Stimulated activated memory B cell treated with anti-CD40 and anti-IgM and Interleukin-4, amounts not matched to agents 10 μg/mL and 1 μg/mL and 100 μg/mL, for 72 hours (primary cell): ENCODE results near the gene SALL2.

Experiments
- ATAC-seq: fragments of 150-1000 bp; cut with Tn5 transposase; 2 replicates; pipeline ENCODE4 v1.10.0; 2021
- H3K27ac Mint-ChIP-seq: one replicate; pipeline ENCODE4 v1.8.0; 2022; ENCODE audit warnings: mild to moderate bottlenecking, mixed read lengths
- H3K27me3 Mint-ChIP-seq: one replicate; pipeline ENCODE4 v1.8.0; 2022; ENCODE audit warnings: mixed read lengths
- H3K36me3 Mint-ChIP-seq: one replicate; pipeline ENCODE4 v1.8.0; 2022; ENCODE audit warnings: mixed read lengths
- H3K4me1 Mint-ChIP-seq: one replicate; pipeline ENCODE4 v1.8.0; 2022; ENCODE audit warnings: mixed read lengths
- H3K4me3 Mint-ChIP-seq: one replicate; pipeline ENCODE4 v1.8.0; 2022; ENCODE audit warnings: mild to moderate bottlenecking, moderate library complexity, mixed read lengths
- H3K9me3 Mint-ChIP-seq: one replicate; pipeline ENCODE4 v1.8.0; 2022; ENCODE audit warnings: mixed read lengths

Gene SALL2

DNA sequence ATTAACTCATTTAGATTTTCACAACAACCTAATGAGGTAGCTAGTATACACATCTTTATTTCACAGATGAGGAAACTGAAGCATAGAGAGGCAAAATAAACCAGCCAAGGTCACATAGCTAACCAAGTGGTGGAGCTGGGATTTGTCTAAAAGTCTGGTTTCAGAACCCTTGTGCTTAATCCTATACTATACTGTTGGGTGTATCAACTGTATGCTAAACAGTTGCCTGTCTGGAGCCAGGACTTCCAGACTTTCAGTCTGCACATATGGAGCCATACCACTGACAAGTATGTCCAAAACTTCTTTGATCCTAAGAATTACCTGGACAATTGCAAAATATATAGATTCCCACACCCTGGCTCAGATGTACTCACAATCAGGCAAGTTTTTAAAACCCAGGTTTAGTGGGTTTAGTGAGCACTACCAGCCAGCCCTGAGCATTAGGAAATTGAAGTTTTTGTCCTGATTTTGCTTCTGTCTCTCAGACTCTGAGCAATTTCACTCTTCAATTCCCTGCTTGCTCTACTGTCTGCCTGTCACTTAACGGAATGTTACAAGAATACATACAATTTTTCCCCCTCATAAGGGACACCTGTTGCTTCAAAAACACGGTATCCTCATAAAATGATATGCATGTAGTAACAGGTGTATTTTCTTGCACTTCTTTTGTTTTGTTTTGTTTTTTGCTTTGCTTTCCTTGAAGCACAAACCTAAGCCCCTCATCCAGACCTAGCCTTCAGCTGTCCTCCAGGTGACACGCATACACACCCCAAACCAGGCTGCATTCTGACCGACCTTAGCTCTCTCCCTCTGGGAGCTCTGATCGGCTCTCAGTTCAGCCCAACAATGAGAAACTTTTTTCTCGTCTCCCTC, 9.6 kb upstream of the SALL2 start:
- H3K4me1 Mint-ChIP-seq: peaks cover 13% of the 10 kb centered on the region
- no peak overlapping the region for H3K27ac Mint-ChIP-seq
- no peak for ATAC-seq
- no peaks in the 10 kb centered on the region for H3K9me3 Mint-ChIP-seq
- peaks cover 55% of the 10 kb centered on the region for H3K27me3 Mint-ChIP-seq
- H3K36me3 Mint-ChIP-seq: no peaks in the 10 kb centered on the region
- no peak overlapping the region for H3K4me3 Mint-ChIP-seq

DNA sequence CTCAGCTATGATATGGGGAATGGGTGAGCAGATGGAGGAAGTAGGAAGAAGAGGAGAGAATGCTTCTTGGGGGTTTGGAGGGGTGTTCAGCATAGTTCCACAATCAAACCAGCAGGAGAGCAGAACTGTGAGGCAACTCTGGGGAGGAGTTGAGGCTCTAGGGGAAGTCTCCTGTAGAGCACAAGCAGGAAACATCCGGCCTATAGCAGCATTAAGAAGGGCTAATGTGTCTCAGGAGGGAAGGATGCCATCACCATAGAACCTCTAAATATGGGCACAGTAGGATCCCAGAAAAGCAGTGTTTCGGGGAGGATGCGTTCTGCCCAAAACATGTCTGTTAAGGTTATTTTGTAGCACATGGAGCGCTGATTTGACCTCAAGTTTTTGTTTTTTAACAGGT, 8.4 kb upstream of the SALL2 start:
- peaks cover 13% of the 10 kb centered on the region for H3K4me1 Mint-ChIP-seq
- peaks cover 52% of the 10 kb centered on the region for H3K27me3 Mint-ChIP-seq
- no peak for ATAC-seq
- H3K4me3 Mint-ChIP-seq: no peak overlapping the region
- H3K36me3 Mint-ChIP-seq: no peaks in the 10 kb centered on the region
- no peak overlapping the region for H3K27ac Mint-ChIP-seq
- H3K9me3 Mint-ChIP-seq: no peaks in the 10 kb centered on the region

DNA sequence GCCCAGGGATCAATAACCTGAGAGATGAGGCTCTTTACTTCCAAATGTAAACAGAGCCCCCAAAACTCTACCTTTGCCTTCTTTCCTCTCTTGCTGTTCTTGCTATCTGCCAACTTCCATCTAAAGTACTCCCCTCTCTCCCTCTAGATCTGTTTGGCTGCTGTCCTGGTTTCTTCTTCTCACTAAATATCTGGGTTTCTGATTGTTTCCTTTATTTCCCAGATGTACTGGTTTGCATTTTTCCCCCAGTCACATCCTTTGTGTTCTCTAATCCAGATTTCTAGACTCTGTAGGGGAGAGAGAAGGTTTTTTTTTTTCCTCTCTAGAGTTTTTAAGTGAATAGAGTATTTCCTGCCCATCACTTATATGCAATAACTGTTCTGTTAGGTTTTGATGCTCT, 7.1 kb upstream of the SALL2 start:
- H3K4me3 Mint-ChIP-seq: no peak overlapping the region
- H3K36me3 Mint-ChIP-seq: no peaks in the 10 kb centered on the region
- H3K9me3 Mint-ChIP-seq: no peaks in the 10 kb centered on the region
- H3K27me3 Mint-ChIP-seq: peaks cover 39% of the 10 kb centered on the region
- ATAC-seq: no peak
- peaks cover 13% of the 10 kb centered on the region for H3K4me1 Mint-ChIP-seq
- no peak overlapping the region for H3K27ac Mint-ChIP-seq

DNA sequence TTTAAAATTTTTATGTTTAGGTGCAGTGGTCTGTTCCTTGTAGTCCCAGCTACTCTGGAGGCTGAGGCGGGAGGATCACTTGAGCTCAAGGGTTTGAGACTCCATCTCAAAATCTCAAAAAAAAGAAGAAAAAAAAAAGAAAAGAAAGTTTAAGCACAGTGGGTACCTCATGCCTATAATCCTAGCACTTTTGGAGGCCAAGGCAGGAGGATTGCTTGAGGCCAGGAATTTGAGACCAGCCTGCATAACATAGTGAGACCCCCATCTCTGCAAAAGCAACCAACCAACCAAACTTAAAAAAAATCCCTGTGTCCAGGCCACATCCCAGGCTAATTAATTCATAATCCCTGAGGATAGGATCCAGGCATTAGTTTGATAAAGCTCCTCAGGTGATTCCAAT, 3.4 kb upstream of the SALL2 start:
- peaks cover 6% of the 10 kb centered on the region for H3K4me1 Mint-ChIP-seq
- no peak for ATAC-seq
- no peaks in the 10 kb centered on the region for H3K36me3 Mint-ChIP-seq

DNA sequence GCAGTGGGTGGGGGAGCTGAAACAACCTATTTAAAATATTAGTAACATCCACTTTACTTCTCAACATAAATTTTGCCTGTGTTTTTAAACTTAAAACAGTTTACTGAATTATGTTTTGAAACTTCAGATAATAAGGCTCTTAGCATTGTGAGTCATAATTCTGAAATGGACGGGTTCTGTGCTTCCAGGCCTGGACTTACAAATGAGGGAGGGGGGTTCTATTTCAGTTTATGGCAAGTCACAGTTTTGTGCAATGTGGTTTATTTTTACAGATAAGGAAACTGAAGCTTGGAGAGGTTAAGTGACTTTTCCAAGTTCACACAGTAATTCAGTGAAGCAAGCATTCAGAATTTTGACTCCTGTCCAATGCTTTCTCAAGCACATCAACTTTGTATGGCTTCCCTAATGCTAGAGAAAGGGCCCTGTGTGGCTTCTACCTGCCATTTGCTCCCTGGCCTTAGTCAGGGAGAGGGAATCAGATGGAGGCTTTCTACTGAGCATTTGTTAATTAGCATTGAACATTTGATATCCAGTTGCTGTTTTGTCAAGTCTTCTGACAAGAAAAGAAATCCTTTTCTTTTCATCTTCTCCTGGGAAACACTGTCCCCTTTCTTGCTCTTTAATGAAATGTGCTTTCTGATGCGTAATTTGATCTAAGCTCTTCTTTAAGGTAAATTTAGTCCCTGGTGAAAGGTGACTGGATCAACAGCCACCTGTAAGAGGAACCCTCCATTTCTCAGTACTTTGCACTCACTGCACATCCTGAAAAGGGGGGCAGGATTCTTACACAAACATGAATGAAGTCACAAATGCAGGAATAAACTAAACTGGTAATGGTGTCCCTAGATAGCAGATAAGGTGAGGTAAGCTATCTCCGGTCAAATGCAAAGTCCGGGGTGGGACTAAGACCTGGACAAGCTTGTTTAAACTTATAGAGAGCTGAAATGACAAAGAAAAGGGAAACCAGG, 2.5 kb upstream of the SALL2 start:
- H3K9me3 Mint-ChIP-seq: no peaks in the 10 kb centered on the region
- no peaks in the 10 kb centered on the region for H3K27me3 Mint-ChIP-seq
- H3K27ac Mint-ChIP-seq: no peak overlapping the region
- H3K4me3 Mint-ChIP-seq: no peak overlapping the region
- ATAC-seq: no peak
- H3K4me1 Mint-ChIP-seq: peaks cover 6% of the 10 kb centered on the region
- H3K36me3 Mint-ChIP-seq: no peaks in the 10 kb centered on the region

More for the DNA sequence above, 3.4 kb upstream of the SALL2 start:
- H3K4me3 Mint-ChIP-seq: no peak overlapping the region
- H3K9me3 Mint-ChIP-seq: no peaks in the 10 kb centered on the region
- H3K27me3 Mint-ChIP-seq: peaks cover 6% of the 10 kb centered on the region
- H3K27ac Mint-ChIP-seq: no peak overlapping the region

DNA sequence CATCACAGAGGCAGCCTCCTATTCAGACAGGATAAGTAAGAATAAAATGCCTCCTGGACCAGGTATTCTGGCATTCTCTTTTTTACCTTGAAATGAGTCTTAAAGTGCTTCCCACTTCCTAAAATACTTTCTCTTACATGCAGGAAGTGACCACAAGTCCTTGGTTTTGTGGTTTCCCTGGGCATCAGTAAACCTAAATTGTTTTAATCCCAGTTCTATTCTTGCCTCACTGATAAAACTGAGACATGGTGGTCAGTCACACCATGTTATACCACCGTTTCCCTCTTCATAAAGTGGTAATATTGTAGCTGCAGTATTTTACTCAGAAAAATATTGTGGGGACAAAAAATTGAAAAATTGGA, 1.2 kb upstream of the SALL2 start:
- Mint-ChIP-seq H3K27ac (no peak overlapping the region), H3K36me3 (no peaks in the 10 kb centered on the region), H3K27me3 (no peaks in the 10 kb centered on the region), H3K4me1 (peaks cover 6% of the 10 kb centered on the region), H3K9me3 (no peaks in the 10 kb centered on the region), H3K4me3 (peak overlapping the region; percentile 68)
- ATAC-seq: no peak

DNA sequence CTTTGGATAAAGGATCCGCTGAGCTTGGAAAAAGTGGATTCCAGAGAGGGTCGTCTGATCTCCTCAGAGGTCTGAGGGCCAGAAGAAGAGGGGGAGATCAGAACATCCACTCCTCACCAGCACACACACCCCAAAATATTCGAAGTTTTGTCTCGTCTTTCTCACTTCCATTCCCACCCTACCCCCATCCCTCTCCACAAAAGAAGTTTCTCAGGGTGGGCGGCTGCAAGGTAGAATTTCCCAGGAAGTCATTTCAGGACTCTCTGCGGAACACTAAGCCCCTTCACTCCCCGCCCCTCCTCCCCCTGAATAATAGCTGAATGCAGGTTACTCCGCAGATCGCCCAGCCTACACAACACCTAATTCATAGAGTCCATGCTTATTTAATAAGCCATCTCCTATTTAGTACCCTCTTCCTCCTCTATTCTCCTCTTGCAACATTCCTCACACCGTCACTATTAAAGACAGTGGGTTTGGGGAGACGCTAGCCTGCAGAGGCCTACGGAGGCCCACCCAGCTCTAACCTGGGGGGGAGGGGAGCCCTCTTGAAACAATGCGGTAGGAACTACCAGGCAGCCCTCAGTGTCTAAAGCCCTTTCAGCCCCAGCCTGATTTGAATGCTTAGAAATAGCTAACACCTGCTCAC, 649 bp upstream of the SALL2 start:
- Mint-ChIP-seq H3K27ac (peak overlapping the region; percentile 62), H3K36me3 (no peaks in the 10 kb centered on the region), H3K27me3 (no peaks in the 10 kb centered on the region), H3K9me3 (no peaks in the 10 kb centered on the region), H3K4me1 (peaks cover 6% of the 10 kb centered on the region), H3K4me3 (peak overlapping the region; percentile 68)
- no peak for ATAC-seq

DNA sequence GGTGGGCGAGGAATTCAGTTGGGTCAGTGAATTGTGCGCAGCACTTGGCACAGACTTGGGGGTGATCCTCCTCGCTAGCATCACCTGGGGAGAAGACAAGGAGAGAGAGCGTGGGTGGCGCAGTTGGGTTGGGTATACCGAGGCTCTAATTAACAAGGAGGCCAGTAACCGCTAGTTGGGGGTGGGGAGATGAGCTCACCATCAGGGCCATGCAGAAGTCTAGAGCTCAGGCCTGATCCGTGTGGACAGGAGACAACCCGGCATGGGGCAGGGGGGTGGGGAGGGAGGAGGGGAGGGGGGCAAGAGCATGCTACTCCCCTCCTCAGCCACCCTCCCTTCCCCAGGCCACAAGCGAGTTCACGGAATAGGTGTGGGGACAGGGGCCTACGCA, 580 bp downstream of the SALL2 start:
- no peak for ATAC-seq
- Mint-ChIP-seq H3K4me1 (peaks cover 6% of the 10 kb centered on the region), H3K9me3 (no peaks in the 10 kb centered on the region), H3K27ac (peak overlapping the region; percentile 62), H3K27me3 (no peaks in the 10 kb centered on the region), H3K36me3 (no peaks in the 10 kb centered on the region), H3K4me3 (peak overlapping the region; percentile 68)

DNA sequence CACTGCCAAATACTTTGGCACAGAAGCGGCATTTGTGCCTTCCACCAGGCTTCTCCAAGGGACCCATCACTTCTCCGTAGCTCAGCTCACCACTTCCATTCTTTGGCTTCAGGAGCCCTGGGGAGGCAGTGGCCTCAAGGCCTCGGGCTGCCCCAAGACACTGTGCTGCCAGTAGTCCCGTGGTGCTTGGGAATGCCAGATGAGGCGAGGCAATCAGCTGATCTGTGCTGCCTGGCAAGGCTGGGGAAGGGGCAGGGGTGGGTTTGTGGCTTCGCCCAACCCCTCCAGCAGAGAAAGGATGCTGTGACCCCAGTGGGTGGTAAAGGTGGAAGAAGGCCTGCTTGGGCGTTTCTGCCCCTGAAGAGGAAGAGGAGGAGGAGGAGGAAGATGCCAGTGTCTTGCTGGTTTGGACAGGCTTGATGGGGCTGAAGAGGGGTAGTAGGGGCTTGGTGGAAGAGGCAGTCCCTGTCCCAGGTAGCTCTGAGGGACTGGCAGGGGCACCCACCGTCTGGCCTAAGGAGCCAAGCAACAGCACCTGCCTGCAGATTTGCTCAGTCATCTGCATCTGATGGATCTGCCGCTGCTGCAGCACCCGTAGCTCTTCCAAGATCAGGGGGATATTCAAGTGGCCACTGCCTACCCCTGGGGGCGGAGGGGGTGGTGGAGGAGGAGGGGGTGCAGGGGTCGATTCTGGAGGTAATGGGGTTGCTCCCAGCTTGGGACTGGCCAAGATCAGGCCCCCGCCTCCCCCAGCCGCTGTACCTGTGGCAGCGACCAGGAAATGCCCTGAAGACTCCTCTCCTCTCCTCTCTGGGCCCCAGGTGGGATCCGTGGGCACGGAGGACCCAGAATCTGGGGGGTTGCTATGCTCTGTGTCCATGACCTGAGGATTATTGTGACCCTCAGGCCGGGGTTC, 1.3 kb downstream of the SALL2 start:
- Mint-ChIP-seq H3K27ac (no peak overlapping the region), H3K36me3 (no peaks in the 10 kb centered on the region), H3K9me3 (no peaks in the 10 kb centered on the region), H3K4me3 (peak overlapping the region; percentile 68), H3K4me1 (peaks cover 6% of the 10 kb centered on the region), H3K27me3 (no peaks in the 10 kb centered on the region)
- ATAC-seq: no peak

DNA sequence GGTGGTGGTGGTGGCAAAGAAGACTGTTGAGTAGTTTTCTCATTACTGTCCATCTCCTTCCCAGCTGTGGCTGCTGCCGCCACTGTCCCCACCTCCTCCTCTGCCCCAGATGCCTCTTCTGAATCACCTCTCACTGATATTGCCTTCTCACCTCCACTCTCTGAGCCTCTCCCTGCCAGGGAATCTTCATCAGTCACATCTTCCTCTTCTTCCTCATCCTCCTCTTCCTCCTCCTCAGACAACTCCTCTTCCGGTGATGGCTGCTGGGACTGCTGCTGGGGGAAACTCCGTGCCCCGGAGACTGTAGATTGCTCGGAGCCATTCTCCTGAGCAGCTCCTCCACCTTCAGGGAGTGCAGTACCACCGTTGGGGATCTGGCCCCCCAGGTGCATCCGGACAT, 2.9 kb downstream of the SALL2 start:
- Mint-ChIP-seq H3K27ac (no peak overlapping the region), H3K27me3 (peaks cover 4% of the 10 kb centered on the region), H3K36me3 (no peaks in the 10 kb centered on the region), H3K9me3 (no peaks in the 10 kb centered on the region), H3K4me3 (no peak overlapping the region), H3K4me1 (peaks cover 6% of the 10 kb centered on the region)
- no peak for ATAC-seq

DNA sequence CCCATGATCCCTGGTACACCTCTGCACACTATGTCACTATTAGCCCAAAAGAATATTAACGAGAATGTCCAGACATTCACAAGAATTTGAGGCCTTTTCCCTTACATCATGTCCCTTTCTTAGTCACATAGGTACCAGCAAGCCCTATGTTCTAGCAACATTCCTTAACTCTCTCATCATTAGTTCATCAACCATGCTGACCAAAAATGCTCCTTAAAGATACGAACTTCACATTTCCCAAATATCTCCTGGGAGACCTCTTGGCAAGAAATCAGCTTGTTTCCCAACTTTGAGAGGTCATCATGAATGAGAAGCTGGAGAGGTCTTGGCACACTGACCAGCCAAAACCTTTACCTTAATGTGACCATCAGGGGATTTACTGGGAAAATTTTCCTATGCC, 4.6 kb downstream of the SALL2 start:
- Mint-ChIP-seq H3K4me3 (no peak overlapping the region), H3K27me3 (peaks cover 6% of the 10 kb centered on the region), H3K36me3 (no peaks in the 10 kb centered on the region), H3K27ac (no peak overlapping the region), H3K9me3 (no peaks in the 10 kb centered on the region), H3K4me1 (no peaks in the 10 kb centered on the region)
- ATAC-seq: no peak

DNA sequence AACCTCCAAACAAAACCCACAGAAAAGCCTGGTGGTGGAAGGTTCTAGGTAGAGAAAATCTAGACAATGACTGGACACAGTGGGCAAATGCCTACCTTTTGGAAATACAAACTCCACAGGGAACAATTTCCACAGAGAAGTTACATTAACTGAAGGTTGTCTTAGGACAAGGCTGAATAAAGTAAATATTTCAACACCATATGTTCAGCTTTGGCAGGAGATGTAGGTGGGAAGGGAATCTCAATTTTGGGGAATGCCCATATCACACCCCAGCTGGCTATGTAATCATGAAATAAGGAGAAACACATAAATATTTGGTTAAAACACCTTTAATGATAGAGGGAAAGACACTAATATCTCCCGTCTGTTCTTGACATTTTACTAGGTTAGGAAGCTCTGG, 5.4 kb downstream of the SALL2 start:
- Mint-ChIP-seq H3K27ac (no peak overlapping the region), H3K4me1 (no peaks in the 10 kb centered on the region), H3K36me3 (no peaks in the 10 kb centered on the region), H3K4me3 (no peak overlapping the region), H3K9me3 (no peaks in the 10 kb centered on the region), H3K27me3 (peaks cover 6% of the 10 kb centered on the region)
- no peak for ATAC-seq

DNA sequence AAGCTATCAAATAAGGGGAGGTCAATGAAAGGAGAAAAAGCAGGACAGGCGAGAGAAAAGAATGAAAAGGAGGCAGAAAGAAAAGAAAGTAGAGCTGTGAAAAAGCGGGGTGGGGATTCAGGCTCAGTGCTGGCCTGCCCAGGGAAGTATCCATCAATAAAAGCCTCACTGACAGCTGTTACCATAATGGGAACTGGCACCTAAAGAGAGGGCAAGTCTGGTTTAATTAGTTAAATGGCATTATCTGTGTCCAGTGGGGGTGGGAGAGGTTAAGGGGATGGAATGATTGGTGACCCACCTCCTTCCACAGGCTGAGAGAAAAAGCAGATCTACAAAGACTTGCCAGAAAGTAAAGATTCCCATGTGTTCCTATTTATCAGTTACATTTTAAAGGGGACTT, 7.4 kb downstream of the SALL2 start:
- Mint-ChIP-seq H3K36me3 (no peaks in the 10 kb centered on the region), H3K4me3 (no peak overlapping the region), H3K9me3 (no peaks in the 10 kb centered on the region), H3K27ac (no peak overlapping the region), H3K4me1 (no peaks in the 10 kb centered on the region), H3K27me3 (peaks cover 6% of the 10 kb centered on the region)
- no peak for ATAC-seq

DNA sequence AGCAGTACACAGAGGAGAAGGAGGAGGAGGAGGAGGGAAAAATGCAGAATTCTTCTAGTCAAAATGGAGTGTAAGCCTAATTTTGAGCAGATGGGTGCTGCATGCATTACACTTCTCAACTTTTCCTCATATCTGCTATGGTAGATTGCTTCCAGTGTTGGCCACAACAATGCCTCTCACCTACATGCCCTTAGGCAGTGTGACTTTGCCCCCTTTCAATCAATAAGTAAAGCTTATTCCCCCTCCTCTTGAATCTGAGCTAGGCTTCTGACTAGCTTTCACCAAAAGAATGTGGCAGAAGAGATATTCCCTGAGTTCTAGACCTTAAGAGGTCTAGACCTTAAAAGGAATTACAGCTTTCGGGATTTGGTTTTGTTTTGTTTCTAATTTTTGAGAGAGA, 11.8 kb downstream of the SALL2 start:
- H3K27me3 Mint-ChIP-seq: peaks cover 6% of the 10 kb centered on the region
- H3K27ac Mint-ChIP-seq: no peak overlapping the region
- H3K4me1 Mint-ChIP-seq: peaks cover 12% of the 10 kb centered on the region
- no peak for ATAC-seq
- no peaks in the 10 kb centered on the region for H3K36me3 Mint-ChIP-seq
- no peak overlapping the region for H3K4me3 Mint-ChIP-seq
- H3K9me3 Mint-ChIP-seq: no peaks in the 10 kb centered on the region
